Stimulated activated CD4-positive, alpha-beta T cell treated with anti-CD3 and anti-CD28 coated beads, Interleukin-12 subunit alpha, Interleukin-12 subunit beta, amount 100 ng/mL, for 4 hours (primary cell): ENCODE data around the gene GNB1L.
"Not testable (repeated sequence)": the region's sequence is repeated elsewhere in the genome, so short reads cannot be mapped to it uniquely, and the experiment has no call there.

Experiments
- DNase-seq: peaks from one replicate; pipeline ENCODE4 v3.0.0-alpha.2; 2020

Gene GNB1L

GRCh38 chr22:19842393-19843106 lies 12.1 kb downstream of the GNB1L start:
- DNase-seq, result no peak

GRCh38 chr22:19841641-19842392 lies 12.9 kb downstream of the GNB1L start:
- DNase-seq, result no peak

- no peak for DNase-seq
Measured at GRCh38 chr22:19840955-19841640, 13.6 kb downstream of the GNB1L start.

GRCh38 chr22:19840059-19840458 lies 14.6 kb downstream of the GNB1L start:
- no peak for DNase-seq

- no peak for DNase-seq
Measured at GRCh38 chr22:19837915-19838314, 16.8 kb downstream of the GNB1L start.

- no peak for DNase-seq
Measured at GRCh38 chr22:19836512-19836911, 18.2 kb downstream of the GNB1L start.

- DNase-seq, result no peak
Measured at GRCh38 chr22:19834599-19834998, 20.1 kb downstream of the GNB1L start.

- not testable (repeated sequence) for DNase-seq
Measured at GRCh38 chr22:19833327-19833726, 21.3 kb downstream of the GNB1L start.

- no peak for DNase-seq
Measured at GRCh38 chr22:19832476-19833108, 22.1 kb downstream of the GNB1L start.

GRCh38 chr22:19831979-19832378 lies 22.7 kb downstream of the GNB1L start:
- DNase-seq, result not testable (repeated sequence)

- no peak for DNase-seq
Measured at GRCh38 chr22:19831016-19831415, 23.7 kb downstream of the GNB1L start.

GRCh38 chr22:19828035-19828401 lies 26.7 kb downstream of the GNB1L start:
- DNase-seq, result no peak

GRCh38 chr22:19827341-19828034 lies 27.2 kb downstream of the GNB1L start:
- no peak for DNase-seq

- no peak for DNase-seq
Measured at GRCh38 chr22:19826619-19826950, 28.1 kb downstream of the GNB1L start.

GRCh38 chr22:19825904-19826618 lies 28.6 kb downstream of the GNB1L start:
- DNase-seq, result no peak

- DNase-seq, result no peak
Measured at GRCh38 chr22:19824926-19825339, 29.7 kb downstream of the GNB1L start.

- no peak for DNase-seq
Measured at GRCh38 chr22:19824212-19824925, 30.3 kb downstream of the GNB1L start.

GRCh38 chr22:19823902-19824211 lies 30.8 kb downstream of the GNB1L start:
- DNase-seq, result no peak

GRCh38 chr22:19823191-19823901 lies 31.3 kb downstream of the GNB1L start:
- DNase-seq, result no peak

- DNase-seq, result no peak
Measured at GRCh38 chr22:19822301-19823117, 32.2 kb downstream of the GNB1L start.
